CD14-positive monocyte (primary cell): ENCODE data around the gene LRRK1. TPM values are rescaled to one million over a fixed set of nuclear protein-coding genes. Genes with fewer than 3 reads are reported as not detected.
A peak's percentile ranks its signal among the peaks of the same experiment; 100 is the strongest.

Experiments used
- DNase-seq, 3 donors: peaks; one replicate each; pipeline ENCODE4 v3.0.0-alpha.2; 2011 to 2022
- H2AFZ ChIP-seq: 2 replicates; pipeline ENCODE4 v1.6.0; 2012; ENCODE audit warnings: mild to moderate bottlenecking, low read depth, low read length, inconsistent platforms; ENCODE audit not compliant: insufficient read depth, poor library complexity, severe bottlenecking
- H3K27ac ChIP-seq, 2 donors: 1 replicate in 1 of 2; 2 replicates in 1 of 2; pipeline ENCODE4 v1.5.1; 2012 to 2013; ENCODE audit warnings: low read length in 2 of 2, control low read depth in 1 of 2, inconsistent platforms in 1 of 2, low read depth in 1 of 2, mild to moderate bottlenecking in 1 of 2
- H3K27me3 ChIP-seq, 2 donors: one replicate each; pipeline versions ENCODE4 v1.6.0 to v1.6.1; 2011 to 2013; ENCODE audit warnings: low read length in 2 of 2; ENCODE audit not compliant: control insufficient read depth in 2 of 2, insufficient read depth in 2 of 2
- H3K36me3 ChIP-seq, 2 donors: replicated peaks in 1 of 2; 1 replicate in 1 of 2; 2 replicates in 1 of 2; pipeline versions ENCODE4 v1.5.1 to v1.6.1; 2012 to 2013; ENCODE audit warnings: low read length in 2 of 2, control low read depth in 1 of 2, inconsistent platforms in 1 of 2, mild to moderate bottlenecking in 1 of 2; ENCODE audit not compliant: insufficient read depth in 2 of 2, control insufficient read depth in 1 of 2
- H3K4me1 ChIP-seq, 2 donors: 1 replicate in 1 of 2; 2 replicates in 1 of 2; pipeline versions ENCODE4 v1.5.1 to v1.6.1; 2012 to 2013; ENCODE audit warnings: low read length in 2 of 2, control low read depth in 1 of 2, inconsistent platforms in 1 of 2, mild to moderate bottlenecking in 1 of 2, moderate library complexity in 1 of 2; ENCODE audit not compliant: insufficient read depth in 2 of 2, control insufficient read depth in 1 of 2
- H3K4me2 ChIP-seq: replicated peaks from 2 replicates; pipeline ENCODE3; 2012; ENCODE audit warnings: low read length, moderate library complexity, mild to moderate bottlenecking; ENCODE audit not compliant: poor library complexity, severe bottlenecking; ENCODE audit errors: extremely low read depth
- H3K4me3 ChIP-seq, 3 experiments: fragments of 200-600 bp in 1 of 3; sonication (generic) in 1 of 3; replicated peaks in 1 of 3; 1 replicate in 2 of 3; 2 replicates in 1 of 3; pipeline ENCODE4 v1.5.1; 2011 to 2013; ENCODE audit warnings: low read length in 3 of 3, mild to moderate bottlenecking in 3 of 3, control low read depth in 2 of 3, low read depth in 2 of 3, inconsistent platforms in 1 of 3, moderate library complexity in 1 of 3
- H3K79me2 ChIP-seq: 2 replicates; pipeline ENCODE4 v1.6.0; 2012; ENCODE audit warnings: mild to moderate bottlenecking, control low read depth, inconsistent platforms, low read length, moderate library complexity; ENCODE audit not compliant: insufficient read depth
- H3K9ac ChIP-seq: 2 replicates; pipeline ENCODE4 v1.6.0; 2017; ENCODE audit warnings: low read length, mild to moderate bottlenecking; ENCODE audit not compliant: insufficient read depth, poor library complexity, severe bottlenecking
- H3K9me3 ChIP-seq, 2 donors: replicated peaks in 1 of 2; 1 replicate in 1 of 2; 2 replicates in 1 of 2; pipeline versions ENCODE4 v1.5.1 to v1.6.1; 2012 to 2013; ENCODE audit warnings: low read length in 2 of 2, control low read depth in 1 of 2; ENCODE audit not compliant: control insufficient read depth in 1 of 2, insufficient read depth in 1 of 2
- H4K20me1 ChIP-seq: 2 replicates; pipeline ENCODE4 v1.6.0; 2012; ENCODE audit warnings: mild to moderate bottlenecking, low read length, control low read depth, moderate library complexity; ENCODE audit not compliant: insufficient read depth
- H3K27ac Mint-ChIP-seq, 7 donors: one replicate each; pipeline ENCODE4 v1.8.0; 2020; ENCODE audit warnings: mild to moderate bottlenecking in 7 of 7, mixed read lengths in 7 of 7, moderate library complexity in 6 of 7, inconsistent platforms in 2 of 7
- H3K27me3 Mint-ChIP-seq, 3 donors: one replicate each; pipeline ENCODE4 v1.8.0; 2021 to 2022; ENCODE audit warnings: low read depth in 3 of 3, mild to moderate bottlenecking in 3 of 3, mixed read lengths in 3 of 3, moderate library complexity in 3 of 3, inconsistent platforms in 1 of 3
- H3K36me3 Mint-ChIP-seq, 2 donors: one replicate each; pipeline ENCODE4 v1.8.0; 2020; ENCODE audit warnings: mixed read lengths in 2 of 2, inconsistent platforms in 1 of 2, mild to moderate bottlenecking in 1 of 2
- H3K4me1 Mint-ChIP-seq: one replicate; pipeline ENCODE4 v1.8.0; 2020; ENCODE audit warnings: mild to moderate bottlenecking, mixed read lengths
- H3K4me3 Mint-ChIP-seq, 2 donors: one replicate each; pipeline ENCODE4 v1.8.0; 2020; ENCODE audit warnings: mild to moderate bottlenecking in 2 of 2, mixed read lengths in 2 of 2, moderate library complexity in 1 of 2
- H3K9me3 Mint-ChIP-seq, 7 donors: one replicate each; pipeline ENCODE4 v1.8.0; 2020 to 2022; ENCODE audit warnings: mixed read lengths in 7 of 7, mild to moderate bottlenecking in 6 of 7, moderate library complexity in 6 of 7, inconsistent platforms in 2 of 7
- CTCF ChIP-seq: fragments of 200-600 bp; IDR thresholded peaks from one replicate; pipeline ENCODE4 v1.8.0; 2022; ENCODE audit warnings: antibody characterized with exemption, mild to moderate bottlenecking
- WGBS: methylation state at CpG from one replicate; pipeline ENCODE4 v1.1.5; 2013; ENCODE audit warnings: missing lambda C conversion rate; ENCODE audit not compliant: insufficient coverage; 5-methylcytosine and 5-hydroxymethylcytosine counted together
- intact Hi-C, 2 donors: fragments of 100-400 bp; cut with micrococcal nuclease; formaldehyde crosslinking; loops; one replicate each; pipeline versions ENCODE4 v1.15.0 to v1.15.1; 2023
- polyA plus RNA-seq, 3 donors: library from polyadenylated mRNA; depleted of rRNA in 1 of 3; unstranded in 2 of 3; stranded (reverse) in 1 of 3; fragments of 300-500 nt in 2 of 3; fragments of >200 nt in 1 of 3; fragmentation: Illumina TruSeq in 2 of 3; gene quantifications; 1 replicate in 2 of 3; 2 replicates in 1 of 3; pipeline ENCODE4 v1.2.3, GENCODE V29; 2012 to 2021

Gene LRRK1
- polyA plus RNA-seq, 3 donors, result 1.7 to 18.9 (median 5.4) TPM

GRCh38 chr15:101003706-101004105, 84.5 kb downstream of the LRRK1 start:
- Mint-ChIP-seq H3K4me3 (no peak overlapping the region), H3K4me1 (peaks cover 29% of the 10 kb centered on the region)

GRCh38 chr15:101004500-101004899, 85.3 kb downstream of the LRRK1 start:
- peaks cover 0 to 5% of the 10 kb centered on the region in 2 donors for H3K27me3 ChIP-seq
- no peak overlapping the region for H3K9ac ChIP-seq
- H3K27ac ChIP-seq, result no peak overlapping the region
- H3K36me3 ChIP-seq, result peaks cover 15 to 57% of the 10 kb centered on the region in 2 donors
- Mint-ChIP-seq H3K36me3 (peaks cover 53 to 61% of the 10 kb centered on the region in 2 donors), H3K27me3 (peaks cover 9 to 15% (median 15%) of the 10 kb centered on the region in 3 donors), H3K27ac (peak overlapping the region in 1 of 7 donors; percentile 33), H3K9me3 (peaks cover 0 to 14% (median 8%) of the 10 kb centered on the region in 7 donors), H3K4me1 (peaks cover 30% of the 10 kb centered on the region), H3K4me3 (no peak overlapping the region)
- TF ChIP-seq CTCF, result no peak
- no peaks in the 10 kb centered on the region for H3K79me2 ChIP-seq
- peaks cover 0 to 10% of the 10 kb centered on the region in 2 donors for H3K9me3 ChIP-seq
- no peak for DNase-seq
- peaks cover 20% of the 10 kb centered on the region for H4K20me1 ChIP-seq
- intact Hi-C loops, result loop anchor here in 1 of 2 donors (10.0 kb wide), 1 partner anchor 50 kb away; no protein-coding TSS in a partner anchor
- no peak overlapping the region for H3K4me2 ChIP-seq
- no peak overlapping the region for H3K4me3 ChIP-seq
- 99% methylated on average over 4 of the region's 4 CpGs for WGBS
- no peak overlapping the region for H2AFZ ChIP-seq
- H3K4me1 ChIP-seq, result peaks cover 28 to 30% of the 10 kb centered on the region in 2 donors

More at GRCh38 chr15:101003706-101004105, 84.5 kb downstream of the LRRK1 start:
- H3K4me1 ChIP-seq, result peaks cover 28 to 29% of the 10 kb centered on the region in 2 donors
- TF ChIP-seq CTCF, result no peak
- 92% methylated on average over 3 of the region's 4 CpGs for WGBS
- Mint-ChIP-seq H3K36me3 (peaks cover 51 to 58% of the 10 kb centered on the region in 2 donors), H3K27ac (peak overlapping the region in 2 of 7 donors; percentile 37 to 43), H3K9me3 (peaks cover 0 to 14% (median 8%) of the 10 kb centered on the region in 7 donors), H3K27me3 (peaks cover 9 to 15% (median 15%) of the 10 kb centered on the region in 3 donors)
- no peak overlapping the region for H3K27ac ChIP-seq
- H3K9me3 ChIP-seq, result peaks cover 0 to 10% of the 10 kb centered on the region in 2 donors
- H3K79me2 ChIP-seq, result no peaks in the 10 kb centered on the region
- intact Hi-C loops, result loop anchor here in 1 of 2 donors (10.0 kb wide), 1 partner anchor 49 kb away; no protein-coding TSS in a partner anchor
- peaks cover 15 to 52% of the 10 kb centered on the region in 2 donors for H3K36me3 ChIP-seq
- H3K9ac ChIP-seq, result no peak overlapping the region
- peaks cover 0 to 5% of the 10 kb centered on the region in 2 donors for H3K27me3 ChIP-seq
- DNase-seq, result no peak
- H3K4me2 ChIP-seq, result no peak overlapping the region
- peaks cover 14% of the 10 kb centered on the region for H4K20me1 ChIP-seq
- H3K4me3 ChIP-seq, result no peak overlapping the region
- H2AFZ ChIP-seq, result no peak overlapping the region
